ENCODE results near the gene MLH3.
"Not testable (repeated sequence)": the region's sequence is repeated elsewhere in the genome, so short reads cannot be mapped to it uniquely, and the experiment has no call there.

The MLH3 gene

GRCh38 chr14:75050852-75051555 lies at the start of gene MLH3:
Gene MLH3 (minus strand): TSS chr14:75051467. CDS start chr14:75049655, 1,812 bp downstream.
- peak; percentile 91 for DNase-seq

GRCh38 chr14:75098682-75099081 lies 47.4 kb upstream of the MLH3 start:
- no peak for DNase-seq

- no peak for DNase-seq
Observed at GRCh38 chr14:75098212-75098611, 46.9 kb upstream of the MLH3 start.

GRCh38 chr14:75096959-75097358 lies 45.7 kb upstream of the MLH3 start:
- DNase-seq = no peak

- no peak for DNase-seq
Observed at GRCh38 chr14:75095690-75096089, 44.4 kb upstream of the MLH3 start.

- no peak for DNase-seq
Observed at GRCh38 chr14:75094896-75095295, 43.6 kb upstream of the MLH3 start.

- no peak for DNase-seq
Observed at GRCh38 chr14:75092698-75093097, 41.4 kb upstream of the MLH3 start.

GRCh38 chr14:75091251-75091650 lies 40.0 kb upstream of the MLH3 start:
- DNase-seq = no peak

GRCh38 chr14:75090353-75090752 lies 39.1 kb upstream of the MLH3 start:
- no peak for DNase-seq

- peak; percentile 83 for DNase-seq
Observed at GRCh38 chr14:75088566-75089373, 37.5 kb upstream of the MLH3 start.

- DNase-seq = no peak
Observed at GRCh38 chr14:75088153-75088552, 36.9 kb upstream of the MLH3 start.

- DNase-seq = no peak
Observed at GRCh38 chr14:75084513-75084912, 33.2 kb upstream of the MLH3 start.

- no peak for DNase-seq
Observed at GRCh38 chr14:75083271-75083670, 32.0 kb upstream of the MLH3 start.

GRCh38 chr14:75081660-75082229 lies 30.5 kb upstream of the MLH3 start:
- DNase-seq = no peak

GRCh38 chr14:75079521-75079920 lies 28.3 kb upstream of the MLH3 start:
- DNase-seq = no peak

GRCh38 chr14:75077794-75078193 lies 26.5 kb upstream of the MLH3 start:
- DNase-seq = no peak

- DNase-seq = no peak
Observed at GRCh38 chr14:75070383-75070782, 19.1 kb upstream of the MLH3 start.

GRCh38 chr14:75069811-75070145 lies 18.5 kb upstream of the MLH3 start:
- no peak for DNase-seq

- peak; percentile 81 for DNase-seq
Observed at GRCh38 chr14:75069121-75069810, 18.0 kb upstream of the MLH3 start, which contains the start of gene ZC2HC1C. Gene ZC2HC1C (plus strand): TSS chr14:75069641. CDS start chr14:75070574, 933 bp downstream.

- DNase-seq = peak; percentile 73
Observed at GRCh38 chr14:75068294-75069120, 17.2 kb upstream of the MLH3 start.

GRCh38 chr14:75067765-75068164 lies 16.5 kb upstream of the MLH3 start:
- not testable (repeated sequence) for DNase-seq

- DNase-seq = no peak
Observed at GRCh38 chr14:75067212-75067611, 15.9 kb upstream of the MLH3 start.
